ENCODE measurements around the gene CACFD1.
A peak's percentile ranks its signal among the peaks of the same experiment; 100 is the strongest.

The CACFD1 gene

DNA sequence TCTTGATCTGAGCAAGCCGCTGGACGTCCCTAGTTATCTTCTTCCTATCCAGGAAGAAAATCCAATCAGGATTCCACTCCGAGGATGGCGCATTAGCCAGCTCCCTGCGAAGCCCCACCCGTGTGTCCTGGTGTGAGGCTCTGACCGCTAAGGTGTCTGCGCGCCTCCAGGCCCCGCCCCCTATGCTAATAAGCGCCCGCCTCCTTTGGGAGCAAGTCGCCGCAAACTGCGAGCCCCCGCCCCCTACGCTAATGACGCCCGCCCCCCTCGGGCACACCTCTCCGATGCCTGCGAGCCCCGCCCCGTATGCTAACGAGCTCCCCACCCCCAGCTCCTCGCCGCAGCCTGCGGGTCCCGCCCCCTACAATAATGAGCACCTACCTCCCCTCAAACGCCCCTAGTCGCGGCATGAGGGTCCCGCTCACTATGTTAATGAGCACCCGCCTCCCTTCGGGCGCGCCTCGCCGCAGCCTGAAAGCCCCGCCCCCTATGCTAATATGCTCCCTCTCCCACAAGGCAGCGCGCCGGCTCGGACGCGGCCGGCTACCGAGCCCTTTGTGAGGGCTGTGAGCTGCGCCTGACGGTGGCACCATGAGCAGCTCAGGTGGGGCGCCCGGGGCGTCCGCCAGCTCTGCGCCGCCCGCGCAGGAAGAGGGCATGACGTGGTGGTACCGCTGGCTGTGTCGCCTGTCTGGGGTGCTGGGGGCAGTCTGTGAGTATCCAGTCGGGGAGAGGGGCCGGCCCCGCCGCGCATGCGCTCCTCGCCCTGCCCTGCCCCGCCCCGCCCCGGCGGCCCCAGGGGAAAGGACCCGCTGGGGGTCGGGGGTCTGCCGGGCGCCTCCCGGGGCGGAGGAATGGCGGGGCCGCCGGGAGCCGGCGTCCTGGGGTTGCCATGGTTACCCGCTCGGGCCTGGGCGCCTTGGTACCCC, at the start of gene CACFD1:
Gene CACFD1, plus strand, starts transcription at position 503 of the 929 bp plus-strand sequence. Its CDS starts 89 bp downstream, at position 592.
- DNase-seq: peak; percentile 85 to 90

DNA sequence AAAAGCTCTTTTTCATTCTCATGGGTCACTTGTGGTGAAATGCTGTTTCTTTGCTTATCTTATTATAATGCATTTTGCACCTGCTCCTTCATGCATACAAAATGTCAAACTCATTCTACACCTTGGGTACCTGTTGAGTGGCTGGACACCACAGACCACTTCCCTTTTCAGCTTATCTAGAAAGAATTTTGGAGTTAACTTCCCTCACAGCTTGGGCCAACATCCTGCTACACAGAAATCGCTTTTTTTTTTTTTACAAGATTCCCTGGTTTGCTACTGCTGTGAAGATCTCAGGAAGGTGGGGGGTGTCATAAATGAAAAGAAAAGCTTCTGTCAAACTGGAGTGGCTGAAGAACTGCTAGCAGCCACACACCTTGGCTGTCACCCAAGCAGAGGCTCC, 44.6 kb upstream of the CACFD1 start:
- DNase-seq: no peak

DNA sequence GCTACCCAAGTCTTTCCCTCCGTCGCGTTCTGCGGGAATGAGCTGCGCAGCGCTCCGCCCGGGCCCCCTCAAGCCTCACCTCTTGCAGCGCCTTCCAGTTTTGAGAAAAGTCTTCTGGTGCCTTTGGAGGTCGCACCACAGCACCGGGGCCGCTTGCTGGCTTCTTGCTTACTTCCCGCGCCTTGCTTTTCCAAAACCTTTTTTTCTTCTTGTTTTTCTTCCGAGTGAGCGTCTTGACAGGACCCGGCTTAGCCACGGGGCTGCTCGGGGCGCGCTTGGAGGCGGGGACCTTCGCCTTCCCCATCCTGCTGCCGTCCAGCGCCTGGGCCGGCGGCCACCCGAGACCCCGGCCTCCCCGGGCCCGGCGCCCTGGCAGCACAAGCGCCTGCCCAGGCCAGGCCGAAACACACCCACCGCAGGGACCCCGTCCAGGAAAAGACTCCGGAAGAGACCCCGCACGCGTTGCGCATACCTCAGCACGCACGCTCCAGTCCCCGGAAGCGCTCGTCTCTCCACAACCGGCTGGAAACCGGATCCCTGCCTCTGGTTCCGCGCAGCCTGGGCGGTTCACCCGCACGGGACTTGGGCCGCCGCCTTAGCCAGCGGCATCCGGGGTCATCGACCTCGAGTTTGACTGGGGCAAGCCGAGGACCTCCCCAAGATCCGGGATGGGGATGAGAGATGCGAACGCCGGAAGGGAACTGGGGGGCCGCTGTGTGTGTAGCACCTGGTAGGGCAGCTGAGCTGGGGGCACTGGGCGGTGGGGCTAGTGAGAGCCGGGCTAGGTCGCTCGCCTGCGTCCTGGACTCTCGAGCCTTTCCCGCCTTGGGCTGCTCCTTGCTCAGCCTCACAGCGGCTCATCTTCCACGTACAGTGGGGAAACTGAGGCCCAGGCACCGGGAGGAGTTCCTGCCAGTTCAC, 42.0 kb upstream of the CACFD1 start, which contains the start of gene REXO4:
Gene REXO4, minus strand, starts transcription at position 470 of the 921 bp plus-strand sequence. Its CDS starts 166 bp downstream, at position 304.
- DNase-seq: peak; percentile 71 to 87

DNA sequence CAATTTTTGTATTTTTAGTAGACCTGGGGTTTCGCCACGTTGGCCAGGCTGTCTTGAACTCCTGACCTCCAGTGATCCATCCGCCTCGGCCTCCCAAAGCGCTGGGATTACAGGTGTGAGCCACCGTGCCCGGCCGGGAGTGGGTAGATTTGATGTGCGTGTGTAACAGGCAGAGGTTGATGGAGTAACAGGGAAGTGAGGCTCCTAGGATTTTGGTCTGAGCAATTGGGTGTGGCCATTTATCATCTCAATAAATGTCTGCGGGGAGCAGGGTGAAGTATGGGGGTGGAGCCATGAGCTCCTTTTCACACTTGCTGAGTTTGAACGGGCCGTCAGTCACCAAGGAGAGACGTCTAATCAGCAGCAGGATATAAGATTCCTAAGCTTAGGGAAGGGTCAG, 40.8 kb upstream of the CACFD1 start:
- no peak for DNase-seq

DNA sequence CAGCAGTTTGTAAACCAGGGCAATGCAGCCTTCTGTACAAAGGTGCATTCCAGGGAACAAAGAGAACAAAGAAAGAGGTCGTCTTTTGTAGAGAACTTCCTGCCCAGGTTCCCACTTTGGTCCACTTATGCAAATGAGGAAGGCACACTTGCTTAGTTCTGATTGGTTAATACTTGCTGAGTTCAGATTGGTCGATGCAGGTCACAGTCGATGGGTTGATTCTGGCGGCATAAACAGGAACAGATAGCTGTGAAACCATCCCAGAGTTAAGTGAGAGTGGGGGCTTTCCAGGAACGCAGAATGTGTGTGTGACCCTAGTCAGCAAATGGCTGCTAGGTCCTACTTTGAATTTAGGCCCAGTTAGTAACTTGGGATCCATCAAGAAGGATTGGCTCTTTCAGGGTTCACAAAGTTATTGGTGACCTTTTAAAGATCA, 39.4 kb upstream of the CACFD1 start:
- DNase-seq: peak; percentile 10 to 47

DNA sequence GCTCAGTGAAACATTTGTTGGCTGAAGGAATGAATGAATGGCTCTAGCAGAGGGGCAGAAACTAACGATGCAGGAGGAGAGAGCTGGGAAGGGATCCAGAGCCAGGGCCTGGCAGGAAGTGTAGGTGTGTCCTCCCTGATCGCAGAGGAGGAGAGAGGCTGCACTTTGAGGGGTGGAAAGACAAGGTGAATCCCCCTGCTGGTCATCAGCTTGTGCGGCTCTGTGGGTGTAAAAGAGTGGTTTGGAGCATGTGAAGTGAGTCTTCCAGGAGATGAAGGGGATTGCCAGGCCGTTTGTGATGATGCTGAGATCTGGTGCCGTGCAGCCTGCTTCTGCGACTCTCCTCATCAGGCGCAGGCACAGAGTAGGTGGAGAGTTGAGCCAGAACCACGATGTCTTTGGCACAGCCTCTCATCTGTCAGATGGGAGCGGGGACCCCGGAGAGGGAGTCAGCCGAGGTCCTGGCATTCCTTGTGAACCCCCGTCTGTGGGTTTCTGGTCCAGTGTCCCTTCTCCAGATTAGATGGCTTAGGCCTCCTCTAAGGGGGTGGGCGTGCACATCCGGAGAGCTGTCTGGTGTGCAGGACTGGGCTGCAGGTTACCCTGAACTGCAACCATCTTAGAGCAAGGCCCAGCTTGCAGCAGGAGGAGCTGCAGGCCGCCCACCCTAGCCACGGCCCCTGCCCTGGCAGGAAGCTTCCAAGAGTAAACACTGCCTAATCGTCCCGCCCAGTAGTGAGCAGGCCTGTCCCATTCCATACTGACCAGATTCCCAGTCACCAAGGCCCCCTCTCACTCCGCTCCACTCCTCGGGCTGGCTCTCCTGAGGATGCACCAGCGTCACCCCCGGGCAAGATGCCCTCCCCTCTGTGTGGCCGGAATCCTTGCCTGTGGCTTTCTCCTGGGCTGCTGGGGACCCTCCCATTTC, 37.9 kb upstream of the CACFD1 start, which contains the start of gene ADAMTS13:
Gene ADAMTS13, plus strand, starts transcription at position 753 of the 928 bp plus-strand sequence. Its CDS starts 77 bp downstream, at position 830.
- peak in 1 of 2 donors; percentile 22 for DNase-seq

DNA sequence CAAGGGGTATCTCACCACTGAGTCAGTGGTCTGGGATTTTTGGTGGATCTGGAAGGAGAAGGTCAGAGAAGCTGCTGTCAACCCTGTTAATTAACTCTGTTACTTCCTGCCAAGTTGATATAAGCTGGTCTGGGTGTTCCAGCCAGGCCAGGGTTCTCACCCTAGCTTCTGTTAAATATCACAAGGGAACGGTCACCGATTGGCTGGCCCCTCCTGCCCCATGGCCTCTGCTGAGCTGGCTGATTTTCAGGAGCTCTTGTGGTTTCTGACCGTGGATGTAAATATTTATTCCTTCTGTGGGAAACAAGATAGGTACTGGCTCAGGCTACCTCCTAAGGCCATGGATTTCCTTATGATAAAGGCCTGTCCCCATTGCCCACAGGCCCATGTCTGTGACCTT, 36.6 kb upstream of the CACFD1 start:
- no peak for DNase-seq

DNA sequence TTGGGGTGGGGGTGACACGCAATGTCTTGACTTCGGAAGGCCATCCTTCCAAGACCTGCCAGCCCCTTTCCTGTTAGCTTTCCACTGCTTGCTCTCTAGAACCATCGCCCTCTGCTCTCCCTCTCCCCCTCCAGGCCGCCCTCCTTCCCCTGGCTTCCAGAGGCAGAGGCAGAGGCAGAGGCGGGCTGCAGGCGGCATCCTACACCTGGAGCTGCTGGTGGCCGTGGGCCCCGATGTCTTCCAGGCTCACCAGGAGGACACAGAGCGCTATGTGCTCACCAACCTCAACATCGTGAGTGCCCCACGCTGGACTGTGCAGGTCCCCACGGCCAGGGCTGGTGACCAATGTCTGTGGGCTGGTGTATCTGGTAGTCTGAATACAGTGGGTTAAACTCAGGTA, 35.6 kb upstream of the CACFD1 start:
- no peak for DNase-seq

DNA sequence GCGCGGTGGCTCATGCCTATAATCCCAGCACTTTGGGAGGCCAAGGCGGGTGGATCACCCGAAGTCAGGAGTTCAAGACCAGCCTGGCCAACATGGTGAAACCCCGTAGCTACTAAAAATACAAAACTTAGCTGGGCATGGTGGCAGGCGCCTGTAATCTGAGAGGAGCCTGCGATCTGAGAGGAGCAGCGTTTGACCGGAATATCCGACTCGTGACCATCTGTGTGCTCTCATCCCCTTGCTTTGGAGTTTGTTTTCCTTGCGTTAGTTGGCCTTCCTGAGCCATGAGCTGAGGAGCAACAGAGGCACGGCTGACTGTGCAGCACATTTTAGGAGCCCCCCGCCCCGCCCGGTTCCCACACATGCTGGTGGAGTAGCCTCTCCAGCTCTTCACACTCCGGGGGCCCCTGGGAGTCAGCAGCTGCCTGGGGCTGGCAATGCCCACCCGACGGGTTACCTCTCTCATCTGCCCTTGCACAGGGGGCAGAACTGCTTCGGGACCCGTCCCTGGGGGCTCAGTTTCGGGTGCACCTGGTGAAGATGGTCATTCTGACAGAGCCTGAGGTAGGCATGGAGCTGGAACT, 34.6 kb upstream of the CACFD1 start:
- DNase-seq: no peak

DNA sequence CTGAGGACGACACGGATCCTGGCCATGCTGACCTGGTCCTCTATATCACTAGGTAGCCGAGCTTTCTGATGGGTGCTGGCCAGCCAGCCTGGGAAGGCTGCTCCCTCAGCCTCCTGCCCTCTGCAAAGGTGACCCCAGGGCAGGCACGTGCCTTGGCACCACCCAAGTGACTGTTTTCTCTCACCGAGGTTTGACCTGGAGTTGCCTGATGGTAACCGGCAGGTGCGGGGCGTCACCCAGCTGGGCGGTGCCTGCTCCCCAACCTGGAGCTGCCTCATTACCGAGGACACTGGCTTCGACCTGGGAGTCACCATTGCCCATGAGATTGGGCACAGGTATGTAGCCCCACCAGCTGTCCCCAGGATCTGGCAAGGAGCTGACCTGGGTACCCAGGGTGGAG, 33.8 kb upstream of the CACFD1 start:
- DNase-seq: no peak

DNA sequence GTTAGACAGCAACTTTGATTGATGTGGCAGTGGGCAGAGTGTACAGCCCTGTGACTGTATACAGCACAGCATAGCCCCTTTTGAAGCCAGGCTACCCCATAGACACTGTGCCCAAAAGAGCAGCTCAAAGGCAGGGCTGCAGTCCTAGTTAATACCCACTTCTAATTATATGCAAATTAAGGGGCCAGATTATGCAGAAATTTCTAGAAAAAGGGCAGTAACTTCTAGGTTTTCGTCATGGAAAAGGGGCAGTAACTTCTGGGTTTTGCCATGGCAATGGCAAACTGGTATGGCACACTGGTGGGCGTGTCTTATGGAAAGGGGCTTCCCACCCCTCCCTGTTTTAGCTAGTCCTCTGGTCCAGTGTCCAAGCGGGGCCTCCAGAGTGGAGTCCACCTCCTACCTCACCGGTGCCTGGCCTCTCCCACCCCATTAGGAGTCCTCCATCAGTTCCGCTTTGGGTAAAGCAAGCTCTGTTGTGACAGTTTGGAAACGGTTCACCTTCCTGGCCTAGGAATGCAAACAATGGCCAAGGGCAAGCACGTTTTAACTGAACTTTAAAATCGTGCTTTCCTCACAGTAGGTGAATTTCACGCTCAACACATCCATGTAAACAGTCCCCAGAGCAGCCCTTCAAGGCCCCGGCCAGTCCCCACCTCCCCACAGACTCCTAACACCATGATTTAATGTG, 32.0 kb upstream of the CACFD1 start:
- no peak for DNase-seq

DNA sequence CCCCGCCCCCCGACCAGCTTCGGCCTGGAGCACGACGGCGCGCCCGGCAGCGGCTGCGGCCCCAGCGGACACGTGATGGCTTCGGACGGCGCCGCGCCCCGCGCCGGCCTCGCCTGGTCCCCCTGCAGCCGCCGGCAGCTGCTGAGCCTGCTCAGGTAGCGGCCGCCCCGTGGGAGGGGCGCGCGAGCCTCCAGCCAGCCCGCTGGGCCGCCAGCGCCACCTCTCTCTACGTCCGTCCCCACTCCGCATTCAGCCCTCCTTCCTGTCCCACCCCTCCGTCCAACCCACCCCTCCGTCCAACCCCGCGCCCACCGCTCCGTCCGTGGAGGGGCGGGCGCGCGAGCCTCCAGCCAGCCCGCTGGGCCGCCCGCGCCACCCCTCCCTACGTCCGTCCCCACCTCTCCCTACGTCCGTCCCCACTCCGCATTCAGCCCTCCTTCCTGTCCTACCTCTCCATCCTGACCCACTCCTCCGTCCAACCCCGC, 31.1 kb upstream of the CACFD1 start:
- no peak for DNase-seq

DNA sequence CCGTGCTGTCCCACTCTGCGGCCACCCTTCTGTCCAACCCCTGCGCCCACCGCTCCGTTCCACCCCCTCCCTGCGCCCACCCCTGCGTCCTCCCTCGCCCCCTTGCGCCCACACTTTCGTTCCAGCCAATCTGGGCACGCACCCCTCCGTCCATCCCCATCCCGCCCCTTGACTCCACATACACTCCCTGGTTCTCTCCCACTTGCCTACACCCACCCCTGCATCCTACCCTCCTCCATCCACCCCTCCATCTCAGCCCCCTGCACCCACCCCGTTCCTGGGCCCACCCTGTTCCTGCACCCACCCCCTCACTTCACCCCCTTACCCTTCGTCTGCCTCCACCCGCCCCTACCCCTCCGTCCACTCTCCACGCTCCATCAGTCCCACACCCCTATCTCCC, 30.6 kb upstream of the CACFD1 start:
- DNase-seq: no peak

DNA sequence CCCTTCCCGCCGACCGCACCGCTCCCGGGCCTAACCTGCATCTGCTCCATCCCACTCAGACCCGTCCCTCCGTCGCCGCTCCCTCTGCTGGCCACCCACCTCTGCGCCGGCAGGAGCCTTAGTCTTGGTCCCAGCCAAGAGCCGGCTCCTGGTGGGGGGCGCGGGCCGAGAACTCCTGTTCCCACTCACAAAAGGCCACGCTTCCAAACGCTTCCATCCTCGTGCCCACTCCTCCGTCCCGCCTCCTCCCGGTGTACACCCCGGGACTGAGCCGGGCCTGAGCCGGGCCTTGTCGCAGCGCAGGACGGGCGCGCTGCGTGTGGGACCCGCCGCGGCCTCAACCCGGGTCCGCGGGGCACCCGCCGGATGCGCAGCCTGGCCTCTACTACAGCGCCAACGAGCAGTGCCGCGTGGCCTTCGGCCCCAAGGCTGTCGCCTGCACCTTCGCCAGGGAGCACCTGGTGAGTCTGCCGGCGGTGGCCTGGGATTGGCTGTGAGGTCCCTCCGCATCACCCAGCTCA, 30.1 kb upstream of the CACFD1 start:
- DNase-seq: no peak

DNA sequence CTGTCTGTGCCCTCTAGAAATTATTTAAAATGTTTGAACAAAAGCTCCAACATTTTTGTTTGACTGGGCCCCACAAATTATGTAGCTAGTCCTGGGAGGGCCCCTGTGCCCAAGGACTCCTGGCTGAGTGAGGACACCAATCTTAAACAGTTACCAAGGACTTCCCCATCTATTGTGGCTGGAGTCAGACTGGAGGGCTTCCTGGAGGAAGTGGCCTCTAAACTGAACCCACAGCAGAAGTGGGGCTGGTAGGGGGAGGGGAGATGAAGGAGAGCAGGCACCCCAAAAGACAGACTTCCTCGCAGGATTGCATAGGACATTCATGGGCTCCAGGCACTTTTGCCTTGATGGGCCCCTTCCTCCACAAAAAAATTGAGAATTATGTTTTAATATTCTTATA, 29.5 kb upstream of the CACFD1 start:
- no peak for DNase-seq

DNA sequence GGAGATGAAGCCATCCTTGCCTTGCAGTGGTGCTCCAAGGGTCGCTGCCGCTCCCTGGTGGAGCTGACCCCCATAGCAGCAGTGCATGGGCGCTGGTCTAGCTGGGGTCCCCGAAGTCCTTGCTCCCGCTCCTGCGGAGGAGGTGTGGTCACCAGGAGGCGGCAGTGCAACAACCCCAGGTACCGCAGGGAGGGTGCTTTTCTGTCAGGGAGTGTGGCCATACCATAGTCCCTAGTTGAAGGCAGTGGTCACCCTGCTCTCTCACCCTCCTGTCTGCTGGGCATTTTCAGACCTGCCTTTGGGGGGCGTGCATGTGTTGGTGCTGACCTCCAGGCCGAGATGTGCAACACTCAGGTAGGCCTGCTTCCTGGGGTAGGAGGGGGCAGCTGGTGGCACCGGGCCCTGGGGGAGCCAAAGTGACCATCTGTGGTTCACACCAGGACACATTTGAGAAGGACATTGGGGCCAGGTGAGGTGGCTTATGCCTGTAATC, 26.4 kb upstream of the CACFD1 start:
- no peak for DNase-seq

DNA sequence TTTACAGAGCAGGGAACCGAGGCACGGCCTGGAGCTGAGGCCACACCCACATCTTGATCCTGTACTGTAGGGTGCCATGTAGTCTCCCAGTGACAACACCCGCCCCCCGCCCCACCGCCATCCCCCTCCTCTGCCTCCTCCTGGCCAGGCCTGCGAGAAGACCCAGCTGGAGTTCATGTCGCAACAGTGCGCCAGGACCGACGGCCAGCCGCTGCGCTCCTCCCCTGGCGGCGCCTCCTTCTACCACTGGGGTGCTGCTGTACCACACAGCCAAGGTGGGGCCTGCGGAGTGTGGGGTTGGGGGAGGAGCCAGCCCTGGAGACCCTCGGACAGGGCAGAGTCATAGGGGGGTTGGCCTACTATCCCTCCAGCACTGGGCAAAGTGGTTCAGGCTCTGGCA, 23.1 kb upstream of the CACFD1 start:
- no peak for DNase-seq

DNA sequence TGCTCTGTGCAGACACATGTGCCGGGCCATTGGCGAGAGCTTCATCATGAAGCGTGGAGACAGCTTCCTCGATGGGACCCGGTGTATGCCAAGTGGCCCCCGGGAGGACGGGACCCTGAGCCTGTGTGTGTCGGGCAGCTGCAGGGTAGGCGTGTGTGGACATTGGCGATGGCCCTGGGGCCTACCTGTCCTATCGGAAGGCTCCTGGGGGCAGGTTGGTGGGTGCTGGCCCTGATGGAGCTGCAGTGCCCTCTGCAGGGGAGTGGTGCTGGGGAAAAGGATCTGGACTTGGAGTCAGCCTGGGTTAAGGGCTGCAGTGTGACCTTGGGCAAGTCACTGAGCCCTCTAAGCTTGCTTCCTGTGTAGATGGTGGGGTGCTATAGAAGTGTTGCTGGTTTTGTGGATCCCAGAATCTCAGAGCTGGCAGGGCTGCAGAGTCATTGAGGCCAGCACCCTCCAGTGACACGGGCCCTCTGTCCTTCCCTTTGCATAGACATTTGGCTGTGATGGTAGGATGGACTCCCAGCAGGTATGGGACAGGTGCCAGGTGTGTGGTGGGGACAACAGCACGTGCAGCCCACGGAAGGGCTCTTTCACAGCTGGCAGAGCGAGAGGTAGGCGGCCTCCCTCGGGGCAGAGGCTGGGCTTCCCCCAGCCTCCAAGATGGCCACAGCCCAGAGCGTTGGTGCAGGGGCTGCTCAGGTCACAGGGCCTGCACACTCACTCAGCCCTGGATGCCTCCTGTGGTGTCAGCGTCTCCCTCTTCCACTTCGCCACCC, 21.8 kb upstream of the CACFD1 start:
- peak in 1 of 2 donors; percentile 2 for DNase-seq

DNA sequence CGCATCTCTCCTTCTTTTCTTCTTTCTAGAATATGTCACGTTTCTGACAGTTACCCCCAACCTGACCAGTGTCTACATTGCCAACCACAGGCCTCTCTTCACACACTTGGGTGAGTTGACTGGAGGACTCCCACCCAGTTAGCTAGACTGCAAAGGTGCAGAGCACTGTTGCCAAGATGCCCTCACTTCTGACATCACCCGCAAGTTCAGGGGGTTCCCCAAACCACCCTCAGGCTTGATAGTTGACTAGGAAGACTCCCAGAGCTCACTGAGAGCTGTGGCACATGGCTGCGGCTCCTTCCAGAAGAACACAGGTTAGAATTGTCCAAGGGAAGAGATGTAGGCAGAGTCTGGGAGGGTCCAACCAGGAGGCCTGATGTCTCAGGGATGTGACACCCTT, 20.4 kb upstream of the CACFD1 start:
- DNase-seq: no peak

DNA sequence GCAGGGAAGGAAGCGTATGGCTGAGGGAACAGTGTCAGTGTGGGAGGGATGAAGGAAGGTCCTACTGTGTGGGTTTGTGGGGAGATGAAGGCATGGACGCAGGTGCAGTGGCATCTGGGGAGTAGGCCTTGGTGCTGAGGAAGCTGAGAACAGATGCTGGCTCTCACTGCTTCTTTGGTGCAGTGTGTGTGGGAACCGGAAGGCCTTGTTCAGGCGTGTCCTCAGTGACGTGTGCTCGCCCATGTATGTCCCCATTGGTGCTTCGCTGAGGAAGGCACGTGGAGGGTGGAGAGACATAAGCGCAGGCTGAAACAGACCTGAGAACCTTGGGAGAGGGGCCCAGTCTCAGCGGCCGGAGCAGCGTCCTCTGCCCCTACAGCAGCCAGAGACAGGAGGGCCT, 18.9 kb upstream of the CACFD1 start:
- DNase-seq: no peak
